Skeletal muscle tissue (tissue), 4 donors: ENCODE data around the gene LUC7L. TPM values are rescaled to one million over a fixed set of nuclear protein-coding genes. Genes with fewer than 3 reads are reported as not detected.

Experiments used
- H3K27ac ChIP-seq: one replicate; pipeline ENCODE4 v1.7.0; 2013; ENCODE audit warnings: mild to moderate bottlenecking, low read depth, low read length, inconsistent platforms
- H3K27me3 ChIP-seq, 3 donors: one replicate each; pipeline ENCODE4 v1.7.0; 2013; ENCODE audit warnings: low read length in 3 of 3; ENCODE audit not compliant: control insufficient read depth in 3 of 3, insufficient read depth in 3 of 3
- H3K36me3 ChIP-seq, 3 donors: one replicate each; pipeline ENCODE4 v1.7.0; 2013; ENCODE audit warnings: low read length in 3 of 3; ENCODE audit not compliant: control insufficient read depth in 3 of 3, insufficient read depth in 3 of 3
- H3K4me1 ChIP-seq, 3 donors: one replicate each; pipeline ENCODE4 v1.7.0; 2013; ENCODE audit warnings: low read length in 3 of 3, mild to moderate bottlenecking in 3 of 3; ENCODE audit not compliant: control insufficient read depth in 3 of 3, insufficient read depth in 3 of 3
- H3K4me3 ChIP-seq, 3 donors: one replicate each; pipeline ENCODE4 v1.7.0; 2013; ENCODE audit warnings: low read length in 3 of 3
- H3K9ac ChIP-seq, 3 donors: one replicate each; pipeline ENCODE4 v1.7.0; 2013; ENCODE audit warnings: low read length in 3 of 3, mild to moderate bottlenecking in 3 of 3, moderate library complexity in 2 of 3, low read depth in 1 of 3
- H3K9me3 ChIP-seq, 3 donors: one replicate each; pipeline ENCODE4 v1.7.0; 2013; ENCODE audit warnings: low read length in 3 of 3; ENCODE audit not compliant: control insufficient read depth in 3 of 3
- total RNA-seq: library from RNA; depleted of rRNA; stranded (reverse); fragments of >200 nt; gene quantifications from one replicate; pipeline ENCODE4 v1.2.3, GENCODE V29; 2014
- donor health status: Osteomylitis.

LUC7L gene
- total RNA-seq, 1 donor from 2014 or later = 38.1 TPM

- no peaks in the 10 kb centered on the region for H3K27me3 ChIP-seq
- H3K27ac ChIP-seq = no peak overlapping the region
- no peaks in the 10 kb centered on the region for H3K4me1 ChIP-seq
- H3K9ac ChIP-seq = no peak overlapping the region
- H3K36me3 ChIP-seq = peaks cover 39 to 52% (median 49%) of the 10 kb centered on the region in 3 donors
- H3K4me3 ChIP-seq = no peak overlapping the region
- no peaks in the 10 kb centered on the region for H3K9me3 ChIP-seq
These were observed 28.9 kb downstream of the LUC7L start for GRCh38 chr16:200388-200787.

- H3K36me3 ChIP-seq = peaks cover 65 to 74% (median 74%) of the 10 kb centered on the region in 3 donors
- no peak overlapping the region for H3K9ac ChIP-seq
- no peak overlapping the region for H3K4me3 ChIP-seq
- H3K27ac ChIP-seq = no peak overlapping the region
- H3K4me1 ChIP-seq = no peaks in the 10 kb centered on the region
- H3K9me3 ChIP-seq = no peaks in the 10 kb centered on the region
- no peaks in the 10 kb centered on the region for H3K27me3 ChIP-seq
These were observed 34.7 kb downstream of the LUC7L start for GRCh38 chr16:194516-194915.

GRCh38 chr16:193441-193840, 35.8 kb downstream of the LUC7L start:
- Histone ChIP-seq H3K27ac (no peak overlapping the region), H3K9me3 (no peaks in the 10 kb centered on the region), H3K4me3 (no peak overlapping the region), H3K9ac (no peak overlapping the region), H3K27me3 (no peaks in the 10 kb centered on the region), H3K36me3 (peaks cover 69 to 78% (median 72%) of the 10 kb centered on the region in 3 donors), H3K4me1 (no peaks in the 10 kb centered on the region)

- H3K9ac ChIP-seq = no peak overlapping the region
These were observed 36.6 kb downstream of the LUC7L start for GRCh38 chr16:192686-193085.

GRCh38 chr16:191831-192230, 37.4 kb downstream of the LUC7L start:
- no peaks in the 10 kb centered on the region for H3K4me1 ChIP-seq
- H3K27me3 ChIP-seq = no peaks in the 10 kb centered on the region
- H3K4me3 ChIP-seq = no peak overlapping the region
- H3K36me3 ChIP-seq = peaks cover 68 to 82% (median 68%) of the 10 kb centered on the region in 3 donors
- H3K27ac ChIP-seq = no peak overlapping the region
- H3K9ac ChIP-seq = no peak overlapping the region
- H3K9me3 ChIP-seq = no peaks in the 10 kb centered on the region

More at GRCh38 chr16:192686-193085, 36.6 kb downstream of the LUC7L start:
- H3K9me3 ChIP-seq = no peaks in the 10 kb centered on the region
- no peak overlapping the region for H3K27ac ChIP-seq
- no peaks in the 10 kb centered on the region for H3K4me1 ChIP-seq
- H3K36me3 ChIP-seq = peaks cover 68 to 79% (median 68%) of the 10 kb centered on the region in 3 donors
- H3K4me3 ChIP-seq = no peak overlapping the region
- H3K27me3 ChIP-seq = no peaks in the 10 kb centered on the region

- no peaks in the 10 kb centered on the region for H3K4me1 ChIP-seq
- H3K27ac ChIP-seq = no peak overlapping the region
- H3K4me3 ChIP-seq = no peak overlapping the region
- H3K27me3 ChIP-seq = no peaks in the 10 kb centered on the region
- no peak overlapping the region for H3K9ac ChIP-seq
- peaks cover 55 to 66% (median 56%) of the 10 kb centered on the region in 3 donors for H3K36me3 ChIP-seq
- no peaks in the 10 kb centered on the region for H3K9me3 ChIP-seq
These were observed 39.6 kb downstream of the LUC7L start for GRCh38 chr16:189604-190186.

- H3K4me3 ChIP-seq = no peak overlapping the region
- H3K27me3 ChIP-seq = no peaks in the 10 kb centered on the region
- H3K9me3 ChIP-seq = no peaks in the 10 kb centered on the region
- no peak overlapping the region for H3K9ac ChIP-seq
- peaks cover 47 to 59% (median 47%) of the 10 kb centered on the region in 3 donors for H3K36me3 ChIP-seq
- no peaks in the 10 kb centered on the region for H3K4me1 ChIP-seq
- no peak overlapping the region for H3K27ac ChIP-seq
These were observed 40.6 kb downstream of the LUC7L start for GRCh38 chr16:188674-189073.

- no peak overlapping the region for H3K9ac ChIP-seq
- H3K36me3 ChIP-seq = peaks cover 40 to 47% (median 43%) of the 10 kb centered on the region in 3 donors
- H3K27me3 ChIP-seq = no peaks in the 10 kb centered on the region
- no peaks in the 10 kb centered on the region for H3K4me1 ChIP-seq
- H3K9me3 ChIP-seq = no peaks in the 10 kb centered on the region
- H3K4me3 ChIP-seq = no peak overlapping the region
- no peak overlapping the region for H3K27ac ChIP-seq
These were observed 41.9 kb downstream of the LUC7L start for GRCh38 chr16:187330-187729.

GRCh38 chr16:185691-186090, 43.6 kb downstream of the LUC7L start:
- no peak overlapping the region for H3K27ac ChIP-seq
- no peaks in the 10 kb centered on the region for H3K9me3 ChIP-seq
- no peak overlapping the region for H3K9ac ChIP-seq
- H3K36me3 ChIP-seq = peaks cover 25 to 32% (median 29%) of the 10 kb centered on the region in 3 donors
- H3K4me3 ChIP-seq = no peak overlapping the region
- H3K27me3 ChIP-seq = peaks cover 0 to 7% (median 6%) of the 10 kb centered on the region in 3 donors
- H3K4me1 ChIP-seq = peaks cover 8 to 10% (median 9%) of the 10 kb centered on the region in 3 donors

- H3K9me3 ChIP-seq = no peaks in the 10 kb centered on the region
- no peak overlapping the region for H3K27ac ChIP-seq
- H3K4me3 ChIP-seq = no peak overlapping the region
- peaks cover 8 to 11% (median 10%) of the 10 kb centered on the region in 3 donors for H3K4me1 ChIP-seq
- peaks cover 2 to 8% (median 6%) of the 10 kb centered on the region in 3 donors for H3K27me3 ChIP-seq
- H3K36me3 ChIP-seq = peaks cover 20 to 28% (median 26%) of the 10 kb centered on the region in 3 donors
- H3K9ac ChIP-seq = no peak overlapping the region
These were observed 44.0 kb downstream of the LUC7L start for GRCh38 chr16:185213-185612.
